Neutrophil (primary cell): Measurements from ENCODE around the gene FGGY.
A peak's percentile ranks its signal among the peaks of the same experiment; 100 is the strongest.

Source experiments
- H3K27ac ChIP-seq: fragments of 200-600 bp; sonication (generic); 2 replicates; pipeline ENCODE4 v1.5.1; 2016; ENCODE audit warnings: mild to moderate bottlenecking, moderate library complexity
- H3K27me3 ChIP-seq: fragments of 200-600 bp; sonication (generic); 2 replicates; pipeline ENCODE4 v1.6.0; 2016; ENCODE audit warnings: mild to moderate bottlenecking
- H3K36me3 ChIP-seq: fragments of 200-600 bp; sonication (generic); 2 replicates; pipeline ENCODE4 v1.5.1; 2017
- H3K4me1 ChIP-seq, 2 experiments: fragments of 200-600 bp in 1 of 2; sonication (generic) in 1 of 2; 1 replicate in 1 of 2; 2 replicates in 1 of 2; pipeline versions ENCODE4 v1.5.1 to v1.6.1; 2013 to 2016; ENCODE audit warnings: low read depth in 1 of 2, low read length in 1 of 2, mild to moderate bottlenecking in 1 of 2, moderate library complexity in 1 of 2; ENCODE audit not compliant: control insufficient read depth in 1 of 2, insufficient read depth in 1 of 2
- H3K4me3 ChIP-seq, 2 experiments: fragments of 200-600 bp in 1 of 2; sonication (generic) in 1 of 2; 1 replicate in 1 of 2; 2 replicates in 1 of 2; pipeline ENCODE4 v1.5.1; 2013 to 2016; ENCODE audit warnings: low read depth in 1 of 2, low read length in 1 of 2, mild to moderate bottlenecking in 1 of 2, moderate library complexity in 1 of 2
- H3K9me3 ChIP-seq: fragments of 200-600 bp; sonication (generic); 2 replicates; pipeline ENCODE4 v1.5.1; 2016
- TF ChIP-seq, protein P1 (sequence below): fragments of 200-600 bp; sonication (generic); IDR thresholded peaks from 2 replicates; pipeline ENCODE4 v1.5.1; 2016; ENCODE audit warnings: antibody characterized with exemption

Gene FGGY

DNA sequence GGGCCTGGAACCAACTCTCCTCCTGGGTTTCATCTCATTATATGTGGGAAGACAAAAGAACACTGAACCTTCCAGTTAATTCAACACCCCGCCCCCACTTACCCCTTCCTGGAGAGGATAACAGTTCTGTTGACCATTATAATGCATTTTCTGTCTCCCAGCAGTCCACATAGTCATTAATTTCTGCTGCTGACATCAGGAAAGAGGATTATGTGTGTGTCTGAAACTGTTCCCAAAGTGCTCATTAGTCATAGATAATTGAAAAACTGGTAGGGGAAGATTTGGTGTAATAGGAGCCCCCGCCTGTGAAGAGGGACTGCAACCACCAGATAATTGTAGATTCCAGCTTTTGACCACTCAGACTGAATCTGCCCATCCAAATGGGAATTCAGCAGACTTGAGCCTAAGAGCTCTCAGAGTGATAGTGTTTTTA lies 208.7 kb downstream of the FGGY start:
- no peak overlapping the region for H3K4me3 ChIP-seq
- H3K27me3 ChIP-seq: no peaks in the 10 kb centered on the region
- H3K27ac ChIP-seq: no peak overlapping the region
- TF ChIP-seq, protein P1, sequence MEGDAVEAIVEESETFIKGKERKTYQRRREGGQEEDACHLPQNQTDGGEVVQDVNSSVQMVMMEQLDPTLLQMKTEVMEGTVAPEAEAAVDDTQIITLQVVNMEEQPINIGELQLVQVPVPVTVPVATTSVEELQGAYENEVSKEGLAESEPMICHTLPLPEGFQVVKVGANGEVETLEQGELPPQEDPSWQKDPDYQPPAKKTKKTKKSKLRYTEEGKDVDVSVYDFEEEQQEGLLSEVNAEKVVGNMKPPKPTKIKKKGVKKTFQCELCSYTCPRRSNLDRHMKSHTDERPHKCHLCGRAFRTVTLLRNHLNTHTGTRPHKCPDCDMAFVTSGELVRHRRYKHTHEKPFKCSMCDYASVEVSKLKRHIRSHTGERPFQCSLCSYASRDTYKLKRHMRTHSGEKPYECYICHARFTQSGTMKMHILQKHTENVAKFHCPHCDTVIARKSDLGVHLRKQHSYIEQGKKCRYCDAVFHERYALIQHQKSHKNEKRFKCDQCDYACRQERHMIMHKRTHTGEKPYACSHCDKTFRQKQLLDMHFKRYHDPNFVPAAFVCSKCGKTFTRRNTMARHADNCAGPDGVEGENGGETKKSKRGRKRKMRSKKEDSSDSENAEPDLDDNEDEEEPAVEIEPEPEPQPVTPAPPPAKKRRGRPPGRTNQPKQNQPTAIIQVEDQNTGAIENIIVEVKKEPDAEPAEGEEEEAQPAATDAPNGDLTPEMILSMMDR: no peak
- no peaks in the 10 kb centered on the region for H3K36me3 ChIP-seq
- H3K9me3 ChIP-seq: no peaks in the 10 kb centered on the region
- peaks cover 34 to 41% of the 10 kb centered on the region in 2 experiments for H3K4me1 ChIP-seq

DNA sequence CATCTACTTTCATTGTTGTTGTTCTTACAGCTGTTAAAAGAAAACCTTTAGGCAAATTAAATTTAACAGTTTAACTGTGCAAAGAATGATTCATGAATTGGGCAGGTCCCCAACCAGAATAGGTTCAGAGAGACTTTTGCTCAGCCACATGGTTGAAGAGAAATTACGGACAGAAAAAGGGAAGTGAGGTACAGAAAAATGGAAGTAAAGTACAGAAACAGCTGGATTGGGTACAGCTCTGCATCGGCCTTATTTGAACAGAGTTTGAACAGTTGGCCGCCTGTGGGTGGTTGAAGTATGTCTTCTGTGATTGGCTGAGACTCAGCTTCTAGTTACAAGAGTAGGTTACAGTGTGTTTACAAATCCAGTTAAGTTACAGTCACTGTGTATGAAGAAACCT lies 210.1 kb downstream of the FGGY start:
- H3K9me3 ChIP-seq: no peaks in the 10 kb centered on the region
- H3K27me3 ChIP-seq: no peaks in the 10 kb centered on the region
- H3K4me3 ChIP-seq: no peak overlapping the region
- peak overlapping the region; percentile 68 for H3K27ac ChIP-seq
- TF ChIP-seq, protein P1: peak; percentile 25
- H3K4me1 ChIP-seq: peaks cover 21 to 28% of the 10 kb centered on the region in 2 experiments
- H3K36me3 ChIP-seq: no peaks in the 10 kb centered on the region

DNA sequence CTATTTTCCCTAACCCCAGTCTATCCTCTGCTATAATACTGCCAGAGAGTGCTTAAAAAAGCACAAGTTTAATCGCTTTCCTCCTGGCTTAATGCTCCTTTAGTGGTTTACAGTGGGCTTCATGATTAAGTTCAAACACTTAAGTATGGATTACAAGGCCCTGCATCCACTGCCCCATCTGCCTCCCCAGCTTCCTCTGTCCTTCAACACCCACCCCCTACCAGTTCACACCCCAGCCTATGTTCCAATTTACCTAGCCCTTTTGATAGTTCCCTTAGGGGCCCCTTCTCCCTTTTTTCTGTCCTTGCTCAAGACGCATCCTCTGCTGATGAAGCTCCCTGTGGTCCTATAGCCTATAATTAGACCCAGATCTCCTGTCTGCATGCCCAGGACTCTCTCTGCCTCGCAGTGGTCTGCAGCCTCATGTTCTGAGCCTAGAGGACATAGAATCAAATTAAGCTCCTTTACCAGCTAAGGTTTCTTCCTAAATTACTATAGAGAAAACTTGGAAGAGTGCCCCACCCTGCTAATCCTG lies 212.5 kb downstream of the FGGY start:
- TF ChIP-seq, protein P1: no peak
- Histone ChIP-seq H3K27me3 (no peaks in the 10 kb centered on the region), H3K9me3 (no peaks in the 10 kb centered on the region), H3K36me3 (no peaks in the 10 kb centered on the region), H3K27ac (no peak overlapping the region), H3K4me3 (no peak overlapping the region), H3K4me1 (peaks cover 20 to 24% of the 10 kb centered on the region in 2 experiments)

DNA sequence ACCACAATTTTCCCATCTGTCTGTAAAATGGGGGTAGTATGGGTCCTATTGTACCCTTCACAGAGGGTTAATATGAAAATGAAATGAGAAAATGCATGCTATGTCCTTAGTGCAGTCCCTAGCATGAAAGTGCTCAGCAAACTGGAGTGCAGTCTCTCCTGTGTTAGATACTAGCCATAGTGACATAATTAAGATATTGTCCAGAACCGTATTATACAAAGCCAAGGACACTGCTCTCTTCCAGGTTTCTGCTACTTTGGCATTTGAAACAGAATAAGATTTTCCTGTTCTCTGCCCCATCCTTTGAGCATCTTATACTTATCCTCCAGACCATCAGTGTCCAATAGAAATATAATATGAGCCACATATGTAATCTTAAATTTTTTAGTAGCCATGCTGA lies 213.4 kb downstream of the FGGY start:
- Histone ChIP-seq H3K27ac (no peak overlapping the region), H3K27me3 (no peaks in the 10 kb centered on the region), H3K36me3 (no peaks in the 10 kb centered on the region), H3K4me3 (no peak overlapping the region), H3K9me3 (no peaks in the 10 kb centered on the region), H3K4me1 (peaks cover 20 to 24% of the 10 kb centered on the region in 2 experiments)
- TF ChIP-seq, protein P1: no peak

DNA sequence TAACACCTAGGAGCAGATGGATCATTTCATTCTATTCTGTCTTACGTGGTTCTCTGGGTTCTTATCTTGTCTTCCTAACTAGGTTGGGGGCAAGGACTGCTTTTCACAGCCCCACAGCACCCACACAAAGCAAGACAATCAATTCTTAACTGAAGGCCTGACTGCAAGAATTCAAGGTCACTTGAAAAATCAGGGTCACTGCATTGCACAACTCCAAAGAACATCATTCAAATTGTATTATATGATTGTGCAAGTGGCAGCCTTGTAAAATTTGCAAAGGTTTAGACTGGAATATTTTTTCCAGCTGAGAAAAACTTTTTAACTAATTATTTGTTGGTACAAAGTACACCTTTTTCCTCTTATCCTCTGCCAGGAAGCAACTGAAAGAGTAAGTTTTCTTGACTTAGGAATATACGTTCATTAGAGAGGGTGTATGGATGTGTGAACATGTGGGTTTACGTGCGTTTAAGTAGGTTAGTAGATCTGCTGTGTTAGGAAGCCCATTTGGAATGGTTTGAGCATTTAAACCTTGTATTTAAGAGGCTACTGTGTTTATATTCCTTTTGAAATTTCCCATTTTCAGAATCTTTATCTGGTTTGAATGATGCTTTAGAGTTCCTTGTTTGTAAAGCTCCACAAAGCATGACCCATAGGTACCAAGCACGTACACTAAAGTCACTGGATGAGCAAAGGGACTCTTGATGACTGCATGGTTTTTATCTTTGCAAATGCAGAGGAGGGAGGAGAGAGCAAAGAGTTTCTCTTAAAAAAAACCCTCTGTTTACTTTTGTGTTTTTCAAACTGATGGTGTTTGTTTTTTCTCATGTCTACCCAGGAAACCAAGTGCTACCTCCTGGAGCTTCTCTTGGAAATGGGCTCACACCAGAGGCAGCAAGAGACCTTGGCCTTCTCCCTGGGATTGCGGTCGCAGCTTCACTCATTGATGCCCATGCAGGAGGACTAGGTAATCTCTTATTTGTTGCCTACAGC lies 214.9 kb downstream of the FGGY start:
- Histone ChIP-seq H3K4me1 (peaks cover 15 to 17% of the 10 kb centered on the region in 2 experiments), H3K27me3 (no peaks in the 10 kb centered on the region), H3K27ac (no peak overlapping the region), H3K9me3 (no peaks in the 10 kb centered on the region), H3K36me3 (no peaks in the 10 kb centered on the region), H3K4me3 (no peak overlapping the region)
- TF ChIP-seq, protein P1: no peak
